HEK293 (cell line): ENCODE data around the gene ADCY10.

ENCODE experiments used
- CTCF ChIA-PET: fragments of 350-600 bp; formaldehyde crosslinking; extraction: SDS; loops from one replicate; lab custom pipeline; 2021; ENCODE audit warnings: antibody characterized with exemption; lab: Yijun Ruan, JAX
- POLR2A ChIA-PET: fragments of 300-600 bp; formaldehyde crosslinking; extraction: SDS; loops from one replicate; lab custom pipeline; 2020; ENCODE audit warnings: antibody characterized with exemption, inconsistent platforms; lab: Yijun Ruan, JAX
- H3K27ac ChIP-seq: fragments of 200-500 bp; sonication (Bioruptor generic); 2 replicates; pipeline ENCODE4 v1.5.1; 2014; ENCODE audit warnings: low read depth, low read length, control low read depth, inconsistent platforms; ENCODE audit errors: extremely low read depth
- H3K36me3 ChIP-seq, 2 experiments: fragments of 200-500 bp in 1 of 2; sonication (Bioruptor generic) in 1 of 2; 1 replicate in 1 of 2; 2 replicates in 1 of 2; pipeline ENCODE4 v1.5.1; 2014 to 2017; ENCODE audit warnings: inconsistent platforms in 2 of 2, low read length in 2 of 2; ENCODE audit not compliant: control insufficient read depth in 2 of 2, insufficient read depth in 1 of 2
- H3K4me1 ChIP-seq: fragments of 200-500 bp; sonication (Bioruptor generic); 2 replicates; pipeline ENCODE4 v1.5.1; 2014; ENCODE audit warnings: mild to moderate bottlenecking, low read length, inconsistent platforms; ENCODE audit not compliant: control insufficient read depth, insufficient read depth
- H3K4me3 ChIP-seq: 2 replicates; pipeline ENCODE4 v1.5.1; 2011; ENCODE audit warnings: low read depth, mild to moderate bottlenecking, control low read depth, low read length, moderate library complexity
- H3K9me3 ChIP-seq: fragments of 200-500 bp; sonication (Bioruptor generic); 2 replicates; pipeline ENCODE4 v1.5.1; 2014; ENCODE audit warnings: low read depth, low read length, inconsistent platforms; ENCODE audit not compliant: control insufficient read depth, insufficient read depth
- BCL11A ChIP-seq: fragments of 450-650 bp; formaldehyde crosslinking; IDR thresholded peaks from 2 replicates; pipeline ENCODE4 v1.5.1; 2016; ENCODE audit warnings: low read depth, missing biosample characterization, missing genetic modification characterization
- OVOL3 ChIP-seq: fragments of 450-650 bp; formaldehyde crosslinking; IDR thresholded peaks from 2 replicates; pipeline ENCODE4 v1.5.1; 2016; ENCODE audit warnings: missing biosample characterization, missing genetic modification characterization
- RBAK ChIP-seq: fragments of 450-650 bp; formaldehyde crosslinking; IDR thresholded peaks from 2 replicates; pipeline ENCODE4 v1.5.1; 2016; ENCODE audit warnings: missing biosample characterization, missing genetic modification characterization
- SALL2 ChIP-seq: fragments of 450-650 bp; formaldehyde crosslinking; IDR thresholded peaks from 2 replicates; pipeline ENCODE4 v1.5.0; 2017; ENCODE audit warnings: missing biosample characterization, mild to moderate bottlenecking, missing genetic modification characterization, borderline replicate concordance
- SETDB1 ChIP-seq: IDR thresholded peaks from one replicate; pipeline ENCODE4 v1.6.1; 2017; ENCODE audit warnings: mild to moderate bottlenecking, low read length, moderate library complexity, mixed read lengths; ENCODE audit not compliant: insufficient read length
- ZFP3 ChIP-seq: fragments of 450-650 bp; formaldehyde crosslinking; IDR thresholded peaks from 2 replicates; pipeline ENCODE4 v1.5.1; 2016; ENCODE audit warnings: low read depth, missing biosample characterization, missing genetic modification characterization
- ZFP37 ChIP-seq: fragments of 450-650 bp; formaldehyde crosslinking; IDR thresholded peaks from 2 replicates; pipeline ENCODE4 v1.5.1; 2016; ENCODE audit warnings: missing biosample characterization, missing genetic modification characterization
- ZNF302 ChIP-seq: fragments of 450-650 bp; formaldehyde crosslinking; IDR thresholded peaks from 2 replicates; pipeline ENCODE4 v1.5.1; 2016; ENCODE audit warnings: missing biosample characterization, missing genetic modification characterization, low read depth
- ZNF362 ChIP-seq: fragments of 450-650 bp; formaldehyde crosslinking; IDR thresholded peaks from 2 replicates; pipeline ENCODE4 v1.5.1; 2016; ENCODE audit warnings: missing biosample characterization, missing genetic modification characterization
- ZNF37A ChIP-seq: fragments of 450-650 bp; IDR thresholded peaks from 2 replicates; pipeline ENCODE4 v1.5.1; 2018; ENCODE audit warnings: missing biosample characterization, missing genetic modification characterization
- ZNF404 ChIP-seq: fragments of 450-650 bp; formaldehyde crosslinking; IDR thresholded peaks from 2 replicates; pipeline ENCODE4 v1.5.1; 2017; ENCODE audit warnings: missing biosample characterization, missing genetic modification characterization
- ZNF501 ChIP-seq: fragments of 450-650 bp; formaldehyde crosslinking; IDR thresholded peaks from 2 replicates; pipeline ENCODE4 v1.5.1; 2016; ENCODE audit warnings: missing biosample characterization, missing genetic modification characterization
- ZNF510 ChIP-seq: fragments of 450-650 bp; formaldehyde crosslinking; IDR thresholded peaks from 2 replicates; pipeline ENCODE4 v1.5.1; 2018; ENCODE audit warnings: mild to moderate bottlenecking, missing genetic modification characterization, missing biosample characterization; ENCODE audit not compliant: insufficient replicate concordance
- ZNF530 ChIP-seq: fragments of 450-650 bp; formaldehyde crosslinking; IDR thresholded peaks from 2 replicates; pipeline ENCODE4 v1.5.1; 2016; ENCODE audit warnings: low read depth, missing biosample characterization, missing genetic modification characterization
- ZNF549 ChIP-seq: fragments of 450-650 bp; IDR thresholded peaks from 2 replicates; pipeline ENCODE4 v1.5.1; 2018; ENCODE audit warnings: missing biosample characterization, missing genetic modification characterization, mild to moderate bottlenecking, inconsistent platforms, moderate library complexity
- ZNF560 ChIP-seq: fragments of 450-650 bp; formaldehyde crosslinking; IDR thresholded peaks from 2 replicates; pipeline ENCODE4 v1.5.1; 2017; ENCODE audit warnings: missing biosample characterization, missing genetic modification characterization, borderline replicate concordance
- ZNF580 ChIP-seq: fragments of 450-650 bp; formaldehyde crosslinking; IDR thresholded peaks from 2 replicates; pipeline ENCODE4 v1.5.1; 2016; ENCODE audit warnings: missing biosample characterization, missing genetic modification characterization
- ZNF585B ChIP-seq: fragments of 450-650 bp; formaldehyde crosslinking; IDR thresholded peaks from 2 replicates; pipeline ENCODE4 v1.5.1; 2016; ENCODE audit warnings: missing biosample characterization, missing genetic modification characterization
- ZNF610 ChIP-seq: fragments of 450-650 bp; formaldehyde crosslinking; IDR thresholded peaks from 2 replicates; pipeline ENCODE4 v1.5.1; 2016; ENCODE audit warnings: missing biosample characterization, missing genetic modification characterization, borderline replicate concordance
- ZNF658 ChIP-seq: fragments of 450-650 bp; formaldehyde crosslinking; IDR thresholded peaks from 2 replicates; pipeline ENCODE4; 2016; ENCODE audit warnings: missing biosample characterization, missing genetic modification characterization
- ZNF792 ChIP-seq: fragments of 450-650 bp; formaldehyde crosslinking; IDR thresholded peaks from 2 replicates; pipeline ENCODE4 v1.5.1; 2016; ENCODE audit warnings: missing biosample characterization, missing genetic modification characterization
- ZSCAN4 ChIP-seq: fragments of 450-650 bp; formaldehyde crosslinking; IDR thresholded peaks from 2 replicates; pipeline ENCODE4 v1.5.1; 2017; ENCODE audit warnings: missing biosample characterization, missing genetic modification characterization

ADCY10 gene

GRCh38 chr1:167795810-167796740, 117.9 kb downstream of the ADCY10 start (continued):
- TF ChIP-seq ZNF580 (tag by site-specific recombination), result no peak
- TF ChIP-seq ZNF658, result no peak
- no peak for TF ChIP-seq ZNF549

GRCh38 chr1:167794043-167794442, 119.9 kb downstream of the ADCY10 start:
- H3K4me1 ChIP-seq, result no peaks in the 10 kb centered on the region
- H3K4me3 ChIP-seq, result no peak overlapping the region
- peaks cover 0 to 27% of the 10 kb centered on the region in 2 experiments; a peak in 1 of 3 replicates for H3K36me3 ChIP-seq
- CTCF ChIA-PET, result interaction anchor here (0.7 kb wide), 1 partner anchor 8 kb away, joined by 6 read pairs; no protein-coding TSS in a partner anchor
- no peak overlapping the region for H3K27ac ChIP-seq
- POLR2A ChIA-PET, result no interaction called here
- TF ChIP-seq ZNF404 (tag by site-specific recombination) (no peak), ZNF610 (tag by site-specific recombination) (no peak)
- no peaks in the 10 kb centered on the region for H3K9me3 ChIP-seq

GRCh38 chr1:167792188-167792565, 121.8 kb downstream of the ADCY10 start:
- Histone ChIP-seq H3K4me1 (no peaks in the 10 kb centered on the region), H3K4me3 (no peak overlapping the region), H3K9me3 (no peaks in the 10 kb centered on the region), H3K27ac (no peak overlapping the region), H3K36me3 (peaks cover 0 to 45% of the 10 kb centered on the region in 2 experiments; a peak in 1 of 3 replicates)
- CTCF ChIA-PET, result interaction anchor here (1.0 kb wide), 1 partner anchor 15 kb away, joined by 3 read pairs; no protein-coding TSS in a partner anchor
- POLR2A ChIA-PET, result no interaction called here
- TF ChIP-seq ZNF510 (no peak), OVOL3 (no peak), SETDB1 (no peak), ZNF585B (tag by site-specific recombination) (no peak), ZNF501 (tag by site-specific recombination) (no peak), ZNF530 (tag by site-specific recombination) (no peak), SALL2 (tag by site-specific recombination) (no peak), BCL11A (no peak), ZNF302 (tag by site-specific recombination) (no peak), ZFP3 (tag by site-specific recombination) (no peak), ZNF362 (tag by site-specific recombination) (no peak), RBAK (tag by site-specific recombination) (no peak), ZNF560 (no peak), ZNF792 (tag by site-specific recombination) (no peak), ZNF37A (tag by site-specific recombination) (no peak), ZSCAN4 (tag by site-specific recombination) (no peak), ZFP37 (no peak)
